ENCODE results near the gene CES5A. TPM values are rescaled to one million over a fixed set of nuclear protein-coding genes. Genes with fewer than 3 reads are reported as not detected.
A peak's percentile ranks its signal among the peaks of the same experiment; 100 is the strongest.
"Not testable (repeated sequence)": the region's sequence is repeated elsewhere in the genome, so short reads cannot be mapped to it uniquely, and the experiment has no call there.

CES5A gene
- total and polyA plus RNA-seq, 10 of the 15 experiments (the other 5 are each of a cell fraction or from before 2014, with no cell fraction given) = 0.19 TPM; not detected in 9

- H2AFZ ChIP-seq (ENCODE audit: control insufficient read depth, low read depth, low read length); BruUV-seq (replicated peaks); H4K20me1 ChIP-seq (ENCODE audit: control insufficient read depth, insufficient read depth); CTCF ChIA-PET; DNase-seq (ENCODE audit: low read depth, low spot score); H3K9me3 ChIP-seq (replicated peaks; ENCODE audit: control insufficient read depth, insufficient read depth, low read length); in situ Hi-C loops (cut with MboI); H3K36me3 ChIP-seq (ENCODE audit: control insufficient read depth in 2 of 2, insufficient read depth in 2 of 2, low read length in 1 of 2); FAIRE-seq; H3K9ac ChIP-seq (ENCODE audit: control insufficient read depth, insufficient read depth, low read length); RAD21 ChIA-PET (ENCODE audit: unreplicated experiment); H3K79me2 ChIP-seq (ENCODE audit: control insufficient read depth, insufficient read depth, low read length); SMC1A ChIA-PET (ENCODE audit: uncharacterized antibody, unreplicated experiment); H3K4me2 ChIP-seq (ENCODE audit: control insufficient read depth, insufficient read depth); H3K27ac ChIP-seq (ENCODE audit: control insufficient read depth, insufficient read depth); intact Hi-C loops (cut with micrococcal nuclease; ENCODE audit: unreplicated experiment); POLR2A ChIA-PET; H3K4me1 ChIP-seq (ENCODE audit: control insufficient read depth, insufficient read depth, low read length); ATAC-seq; H3K27me3 ChIP-seq (replicated peaks in 1 of 2; ENCODE audit: control insufficient read depth in 2 of 2, insufficient read depth in 2 of 2, low read length in 1 of 2); H3K4me3 ChIP-seq: not testable (repeated sequence)
- WGBS (ENCODE audit: insufficient coverage, insufficient replicate concordance, low lambda C conversion rate, missing lambda C conversion rate) = 18% methylated on average over 3 of the region's 3 CpGs
These were observed 40.0 kb downstream of the CES5A start for GRCh38 chr16:55835173-55835572.

GRCh38 chr16:55834049-55834448, 41.1 kb downstream of the CES5A start:
- peak; percentile 49 for FAIRE-seq
- POLR2A ChIA-PET = no interaction called here
- no peaks in the 10 kb centered on the region for H3K9me3 ChIP-seq (replicated peaks; ENCODE audit: control insufficient read depth, insufficient read depth, low read length)
- TF ChIP-seq, protein P1, sequence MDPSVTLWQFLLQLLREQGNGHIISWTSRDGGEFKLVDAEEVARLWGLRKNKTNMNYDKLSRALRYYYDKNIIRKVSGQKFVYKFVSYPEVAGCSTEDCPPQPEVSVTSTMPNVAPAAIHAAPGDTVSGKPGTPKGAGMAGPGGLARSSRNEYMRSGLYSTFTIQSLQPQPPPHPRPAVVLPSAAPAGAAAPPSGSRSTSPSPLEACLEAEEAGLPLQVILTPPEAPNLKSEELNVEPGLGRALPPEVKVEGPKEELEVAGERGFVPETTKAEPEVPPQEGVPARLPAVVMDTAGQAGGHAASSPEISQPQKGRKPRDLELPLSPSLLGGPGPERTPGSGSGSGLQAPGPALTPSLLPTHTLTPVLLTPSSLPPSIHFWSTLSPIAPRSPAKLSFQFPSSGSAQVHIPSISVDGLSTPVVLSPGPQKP (IDR thresholded peaks at IDR 0.05; ENCODE audit: low read depth, low read length) = no peak
- TF ChIP-seq DPF2 (IDR thresholded peaks at IDR 0.05) (no peak), RBBP5 (conservative IDR thresholded peaks at IDR 0.05) (no peak), KDM1A (IDR thresholded peaks at IDR 0.05; ENCODE audit: borderline replicate concordance) (no peak), SUZ12 (IDR thresholded peaks at IDR 0.05; ENCODE audit: unreplicated experiment) (no peak), IKZF2 (IDR thresholded peaks at IDR 0.05) (peak in 1 of 2 experiments; percentile 31; a peak in 1 of 4 replicates), ZNF207 (IDR thresholded peaks at IDR 0.05; ENCODE audit: borderline replicate concordance) (no peak), NR2C2 (IDR thresholded peaks at IDR 0.05; ENCODE audit: borderline replicate concordance, control insufficient read depth, insufficient read length, low read depth) (no peak), JUNB (IDR thresholded peaks at IDR 0.05) (peak; percentile 36; the same call in 1 of the 2 replicates), SPI1 (IDR thresholded peaks at IDR 0.05; ENCODE audit: borderline replicate concordance, insufficient read depth, low read depth, low read length) (peak; percentile 93), NR2C1 (IDR thresholded peaks at IDR 0.05) (no peak), ZNF274 (IDR thresholded peaks at IDR 0.05; ENCODE audit: insufficient read depth, insufficient read length) (no peak), HDGF (IDR thresholded peaks at IDR 0.05) (no peak), NR2F1 (conservative IDR thresholded peaks at IDR 0.05) (no peak), ESRRA (IDR thresholded peaks at IDR 0.05; ENCODE audit: low read length) (no peak), RUNX3 (IDR thresholded peaks at IDR 0.05; ENCODE audit: low read length) (peak; percentile 21; the same call in 1 of the 2 replicates), YBX1 (IDR thresholded peaks at IDR 0.05) (no peak), CREM (IDR thresholded peaks at IDR 0.05; ENCODE audit: low read depth) (no peak), MYB (IDR thresholded peaks at IDR 0.05; ENCODE audit: borderline replicate concordance, low read depth, low read length) (no peak), TARDBP (IDR thresholded peaks at IDR 0.05; ENCODE audit: borderline replicate concordance) (no peak), MTA2 (IDR thresholded peaks at IDR 0.05; ENCODE audit: low read depth) (peak; percentile 21; the same call in 1 of the 2 replicates), RB1 (IDR thresholded peaks at IDR 0.05; ENCODE audit: borderline replicate concordance) (no peak), YY1 (IDR thresholded peaks at IDR 0.05; ENCODE audit: low read depth, low read length) (no peak)

More at GRCh38 chr16:55834049-55834448, 41.1 kb downstream of the CES5A start:
- CTCF ChIA-PET = no interaction called here
- Histone ChIP-seq H3K9ac (ENCODE audit: control insufficient read depth, insufficient read depth, low read length) (no peak overlapping the region), H2AFZ (ENCODE audit: control insufficient read depth, low read depth, low read length) (no peak overlapping the region), H4K20me1 (ENCODE audit: control insufficient read depth, insufficient read depth) (no peaks in the 10 kb centered on the region), H3K36me3 (ENCODE audit: control insufficient read depth in 2 of 2, insufficient read depth in 2 of 2, low read length in 1 of 2) (no peaks in the 10 kb centered on the region), H3K4me1 (ENCODE audit: control insufficient read depth, insufficient read depth, low read length) (no peaks in the 10 kb centered on the region), H3K27me3 (replicated peaks in 1 of 2; ENCODE audit: control insufficient read depth in 2 of 2, insufficient read depth in 2 of 2, low read length in 1 of 2) (no peaks in the 10 kb centered on the region), H3K27ac (ENCODE audit: control insufficient read depth, insufficient read depth) (no peak overlapping the region), H3K79me2 (ENCODE audit: control insufficient read depth, insufficient read depth, low read length) (no peaks in the 10 kb centered on the region), H3K4me2 (ENCODE audit: control insufficient read depth, insufficient read depth) (no peak overlapping the region), H3K4me3 (no peak overlapping the region)
- 0% methylated on average over 7 of the region's 7 CpGs for WGBS (ENCODE audit: insufficient coverage, insufficient replicate concordance, low lambda C conversion rate, missing lambda C conversion rate)
- intact Hi-C loops (cut with micrococcal nuclease; ENCODE audit: unreplicated experiment) (no loop called here), in situ Hi-C loops (cut with MboI) (no loop called here)
- DNase-seq (ENCODE audit: low read depth, low spot score) (peak; percentile 31), ATAC-seq (peak; percentile 89)
- RAD21 ChIA-PET (ENCODE audit: unreplicated experiment) = no interaction called here
- no TSS peak for BruUV-seq (replicated peaks)
- SMC1A ChIA-PET (ENCODE audit: uncharacterized antibody, unreplicated experiment) = no interaction called here
